ENCODE data around the gene TRIP12. TPM values are rescaled to one million over a fixed set of nuclear protein-coding genes. Genes with fewer than 3 reads are reported as not detected.
A peak's percentile ranks its signal among the peaks of the same experiment; 100 is the strongest.

Gene TRIP12
- polyA plus RNA-seq, 3 donors, result 22.2 to 56.7 (median 44.0) TPM

DNA sequence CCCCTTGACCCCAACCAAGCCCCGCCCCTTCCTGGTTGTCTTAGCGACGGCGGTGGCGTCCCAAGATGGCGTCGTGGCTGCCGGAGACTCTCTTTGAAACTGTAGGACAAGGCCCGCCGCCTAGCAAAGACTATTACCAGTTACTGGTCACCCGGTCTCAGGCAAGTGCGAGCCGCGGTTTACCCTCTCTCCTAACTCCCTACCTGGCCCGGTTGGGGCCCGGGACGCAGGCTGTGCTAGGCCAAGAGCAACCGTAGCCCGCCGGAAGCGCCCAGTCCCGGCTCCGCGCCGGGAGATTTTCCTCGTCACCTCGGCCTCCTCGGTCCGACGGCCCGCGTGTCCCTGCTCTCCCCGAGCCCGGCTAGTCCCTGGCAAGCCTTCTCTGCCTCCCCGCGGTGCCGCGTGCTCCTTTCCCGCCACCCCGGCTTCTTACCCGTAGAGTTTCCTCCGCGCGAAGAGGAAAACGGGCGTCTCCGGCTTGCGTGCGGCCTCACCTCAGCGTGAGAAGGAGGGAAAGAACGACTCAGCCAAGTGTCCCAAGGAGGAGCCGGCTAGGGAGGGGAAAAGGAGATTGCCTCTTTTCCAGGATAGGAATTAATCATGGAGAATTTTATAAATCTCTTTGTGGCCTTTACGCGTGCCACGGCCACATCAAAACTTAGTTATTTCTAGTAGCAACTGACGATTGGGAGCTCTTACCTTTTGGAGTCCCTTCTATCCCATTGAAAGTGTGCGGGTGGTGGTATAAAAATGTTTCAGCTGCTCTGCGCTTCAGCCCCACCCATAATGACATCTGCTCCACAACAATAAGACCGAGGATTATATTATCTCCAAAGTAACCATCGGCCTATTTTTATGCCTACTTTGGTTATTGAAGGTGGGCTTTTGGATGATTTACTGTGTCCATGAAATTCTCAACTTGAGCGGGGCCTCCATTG, 909 bp upstream of the TRIP12 start, which contains the start of gene FBXO36:
Gene FBXO36 (plus strand): TSS at position 55 of the 938 bp plus-strand sequence. CDS start 11 bp downstream, at position 66.
- peak within 1 kb of the TSS; percentile 100 for H2AFZ ChIP-seq (ENCODE audit: insufficient read depth, low read depth, low read length, poor library complexity, severe bottlenecking)
- peaks cover 6 to 8% of the 10 kb centered on the region in 2 donors for H3K36me3 Mint-ChIP-seq
- H3K27me3 ChIP-seq (ENCODE audit: control insufficient read depth in 2 of 2, insufficient read depth in 2 of 2, low read length in 2 of 2), result no peaks in the 10 kb centered on the region
- WGBS (ENCODE audit: insufficient coverage), result under 1% methylated on average over 55 of the region's 61 CpGs
- peak in 2 of 3 donors; percentile 80 to 82 for DNase-seq
- H3K9me3 Mint-ChIP-seq, result no peaks in the 10 kb centered on the region
- H3K4me2 ChIP-seq (replicated peaks; ENCODE audit: extremely low read depth, low read length, poor library complexity, severe bottlenecking), result peak within 1 kb of the TSS; percentile 97
- peaks cover 18 to 28% of the 10 kb centered on the region in 2 donors for H3K4me1 ChIP-seq (ENCODE audit: control insufficient read depth in 1 of 2, insufficient read depth in 2 of 2, low read length in 2 of 2)
- peak within 1 kb of the TSS; percentile 94 to 95 for H3K27ac ChIP-seq (ENCODE audit: low read depth in 1 of 2, low read length in 2 of 2)
- H3K27ac Mint-ChIP-seq, result peak within 1 kb of the TSS; percentile 96 to 99 (median 98)
- H4K20me1 ChIP-seq (ENCODE audit: insufficient read depth, low read length), result peaks cover 34% of the 10 kb centered on the region
- peak within 1 kb of the TSS; percentile 39 to 99 (median 88) for H3K4me3 ChIP-seq (replicated peaks in 1 of 3; ENCODE audit: low read depth in 2 of 3, low read length in 3 of 3)
- H3K4me1 Mint-ChIP-seq, result peaks cover 36% of the 10 kb centered on the region
- H3K9me3 ChIP-seq (replicated peaks in 1 of 2; ENCODE audit: control insufficient read depth in 1 of 2, insufficient read depth in 1 of 2, low read length in 2 of 2), result no peaks in the 10 kb centered on the region
- TF ChIP-seq, protein P1, sequence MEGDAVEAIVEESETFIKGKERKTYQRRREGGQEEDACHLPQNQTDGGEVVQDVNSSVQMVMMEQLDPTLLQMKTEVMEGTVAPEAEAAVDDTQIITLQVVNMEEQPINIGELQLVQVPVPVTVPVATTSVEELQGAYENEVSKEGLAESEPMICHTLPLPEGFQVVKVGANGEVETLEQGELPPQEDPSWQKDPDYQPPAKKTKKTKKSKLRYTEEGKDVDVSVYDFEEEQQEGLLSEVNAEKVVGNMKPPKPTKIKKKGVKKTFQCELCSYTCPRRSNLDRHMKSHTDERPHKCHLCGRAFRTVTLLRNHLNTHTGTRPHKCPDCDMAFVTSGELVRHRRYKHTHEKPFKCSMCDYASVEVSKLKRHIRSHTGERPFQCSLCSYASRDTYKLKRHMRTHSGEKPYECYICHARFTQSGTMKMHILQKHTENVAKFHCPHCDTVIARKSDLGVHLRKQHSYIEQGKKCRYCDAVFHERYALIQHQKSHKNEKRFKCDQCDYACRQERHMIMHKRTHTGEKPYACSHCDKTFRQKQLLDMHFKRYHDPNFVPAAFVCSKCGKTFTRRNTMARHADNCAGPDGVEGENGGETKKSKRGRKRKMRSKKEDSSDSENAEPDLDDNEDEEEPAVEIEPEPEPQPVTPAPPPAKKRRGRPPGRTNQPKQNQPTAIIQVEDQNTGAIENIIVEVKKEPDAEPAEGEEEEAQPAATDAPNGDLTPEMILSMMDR (IDR thresholded peaks at IDR 0.05), result no peak
- peak within 1 kb of the TSS; percentile 91 for H3K9ac ChIP-seq (ENCODE audit: insufficient read depth, low read length, poor library complexity, severe bottlenecking)
- H3K27me3 Mint-ChIP-seq (ENCODE audit: low read depth in 3 of 3), result no peaks in the 10 kb centered on the region
- intact Hi-C loops (cut with micrococcal nuclease), result loop anchor here in 1 of 2 donors (10.0 kb wide), 1 partner anchor 402 kb away; the partner anchor contains the start of gene SP140L
- peak within 1 kb of the TSS; percentile 99 for H3K4me3 Mint-ChIP-seq
- peaks cover 41% of the 10 kb centered on the region for H3K79me2 ChIP-seq (ENCODE audit: insufficient read depth, low read length)
- H3K36me3 ChIP-seq (replicated peaks in 1 of 2; ENCODE audit: control insufficient read depth in 1 of 2, insufficient read depth in 2 of 2, low read length in 2 of 2), result peaks cover 3 to 7% of the 10 kb centered on the region in 2 donors

DNA sequence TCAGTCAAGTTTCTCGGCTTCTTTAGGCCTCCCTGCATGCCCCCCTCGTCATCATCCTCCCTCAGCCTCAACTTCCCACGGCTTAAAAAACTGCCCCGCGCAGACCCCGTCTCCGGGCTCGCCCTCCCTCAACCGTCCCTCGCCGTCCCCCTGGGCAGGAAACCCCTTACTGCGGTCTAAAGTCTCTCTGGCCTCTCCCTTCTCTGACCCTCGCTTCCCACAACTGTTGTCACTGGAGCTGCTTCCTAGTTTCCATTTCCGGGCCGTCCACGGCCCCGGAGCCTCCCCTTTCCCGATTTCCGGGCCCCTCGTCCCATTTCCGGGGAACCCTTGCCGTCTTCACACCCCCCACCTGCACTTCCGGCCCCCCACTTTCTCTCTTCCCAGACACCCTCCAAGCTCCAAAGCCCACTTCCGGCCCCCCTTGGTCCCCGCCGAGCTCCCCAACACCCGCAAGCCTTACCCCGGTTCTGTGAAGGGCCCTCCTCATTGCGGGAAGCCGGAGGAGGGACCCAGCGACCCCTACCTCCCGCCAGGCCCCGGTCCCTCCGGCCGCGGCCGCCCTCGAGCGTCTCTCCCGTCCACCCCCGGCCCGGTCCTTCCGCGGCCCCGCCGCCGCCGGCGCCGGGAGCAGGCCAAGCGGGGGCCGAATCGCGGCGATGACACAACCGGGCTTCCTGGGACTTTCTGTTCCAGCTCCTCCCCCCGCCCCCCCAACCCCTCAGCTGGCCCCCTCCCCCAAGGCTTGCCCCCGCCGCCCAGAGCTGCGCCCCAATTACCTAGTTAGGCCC, 513 bp downstream of the TRIP12 start:
- peak overlapping the region; percentile 91 for H3K9ac ChIP-seq (ENCODE audit: insufficient read depth, low read length, poor library complexity, severe bottlenecking)
- Mint-ChIP-seq H3K9me3 (no peaks in the 10 kb centered on the region), H3K27me3 (ENCODE audit: low read depth in 3 of 3) (no peaks in the 10 kb centered on the region), H3K4me3 (peak overlapping the region; percentile 99), H3K36me3 (peaks cover 10 to 20% of the 10 kb centered on the region in 2 donors), H3K4me1 (peaks cover 39% of the 10 kb centered on the region), H3K27ac (peak overlapping the region; percentile 96 to 99 (median 98))
- H3K4me3 ChIP-seq (replicated peaks in 1 of 3; ENCODE audit: low read depth in 2 of 3, low read length in 3 of 3), result peak overlapping the region; percentile 39 to 99 (median 88)
- no peaks in the 10 kb centered on the region for H3K27me3 ChIP-seq (ENCODE audit: control insufficient read depth in 2 of 2, insufficient read depth in 2 of 2, low read length in 2 of 2)
- H3K79me2 ChIP-seq (ENCODE audit: insufficient read depth, low read length), result peaks cover 55% of the 10 kb centered on the region
- peak overlapping the region; percentile 94 to 95 for H3K27ac ChIP-seq (ENCODE audit: low read depth in 1 of 2, low read length in 2 of 2)
- peaks cover 48% of the 10 kb centered on the region for H4K20me1 ChIP-seq (ENCODE audit: insufficient read depth, low read length)
- peak; percentile 44 to 68 (median 54) for DNase-seq
- H2AFZ ChIP-seq (ENCODE audit: insufficient read depth, low read depth, low read length, poor library complexity, severe bottlenecking), result peak overlapping the region; percentile 100
- H3K36me3 ChIP-seq (replicated peaks in 1 of 2; ENCODE audit: control insufficient read depth in 1 of 2, insufficient read depth in 2 of 2, low read length in 2 of 2), result peaks cover 6 to 14% of the 10 kb centered on the region in 2 donors
- H3K4me1 ChIP-seq (ENCODE audit: control insufficient read depth in 1 of 2, insufficient read depth in 2 of 2, low read length in 2 of 2), result peaks cover 18 to 30% of the 10 kb centered on the region in 2 donors
- no peaks in the 10 kb centered on the region for H3K9me3 ChIP-seq (replicated peaks in 1 of 2; ENCODE audit: control insufficient read depth in 1 of 2, insufficient read depth in 1 of 2, low read length in 2 of 2)
- intact Hi-C loops (cut with micrococcal nuclease), result loop anchor here in 1 of 2 donors (10.0 kb wide), 1 partner anchor 404 kb away; the partner anchor contains the start of gene SP140L
- peak overlapping the region; percentile 97 for H3K4me2 ChIP-seq (replicated peaks; ENCODE audit: extremely low read depth, low read length, poor library complexity, severe bottlenecking)
- under 1% methylated on average over 25 of the region's 60 CpGs for WGBS (ENCODE audit: insufficient coverage)
- TF ChIP-seq, protein P1 (IDR thresholded peaks at IDR 0.05), result no peak
